DND-41 (cell line): Measurements from ENCODE around the gene BTN1A1.

Experiments
- ATAC-seq: fragments of 200-7000 bp; cut with Tn5 transposase; 3 replicates; pipeline ENCODE4 v1.9.1; 2021; ENCODE audit warnings: low read depth; ENCODE audit not compliant: insufficient read depth
- DNase-seq: peaks from one replicate; pipeline ENCODE4 v3.0.0-alpha.2; 2020
- H2AFZ ChIP-seq: 2 replicates; pipeline ENCODE4 v1.6.0; 2012; ENCODE audit warnings: low read depth, low read length
- H3K27ac ChIP-seq: 2 replicates; pipeline ENCODE4 v1.5.1; 2012; ENCODE audit warnings: low read length, inconsistent platforms
- H3K27me3 ChIP-seq: fragments of 200-600 bp; sonication (generic); 2 replicates; pipeline ENCODE4 v1.6.0; 2012; ENCODE audit warnings: low read length, mild to moderate bottlenecking, inconsistent platforms; ENCODE audit not compliant: insufficient read depth, poor library complexity
- H3K36me3 ChIP-seq: 2 replicates; pipeline ENCODE4 v1.5.1; 2012; ENCODE audit warnings: low read length, inconsistent platforms; ENCODE audit not compliant: insufficient read depth
- H3K4me1 ChIP-seq: 2 replicates; pipeline ENCODE4 v1.5.1; 2012; ENCODE audit warnings: mild to moderate bottlenecking, low read length; ENCODE audit not compliant: insufficient read depth
- H3K4me2 ChIP-seq: 2 replicates; pipeline ENCODE4 v1.6.0; 2012; ENCODE audit warnings: mild to moderate bottlenecking, moderate library complexity, low read length, inconsistent platforms; ENCODE audit not compliant: insufficient read depth
- H3K4me3 ChIP-seq, 2 experiments: fragments of 200-600 bp in 1 of 2; shearing (Covaris generic) in 1 of 2; 2 replicates each; pipeline ENCODE4 v1.5.1; 2012 to 2016; ENCODE audit warnings: inconsistent platforms in 2 of 2, low read length in 2 of 2, mild to moderate bottlenecking in 2 of 2, low read depth in 1 of 2, moderate library complexity in 1 of 2
- H3K79me2 ChIP-seq: 2 replicates; pipeline ENCODE4 v1.6.0; 2012; ENCODE audit warnings: low read length, inconsistent platforms; ENCODE audit not compliant: insufficient read depth
- H3K9ac ChIP-seq: 2 replicates; pipeline ENCODE4 v1.6.0; 2012; ENCODE audit warnings: low read depth, mild to moderate bottlenecking, inconsistent platforms, low read length, moderate library complexity
- H3K9me3 ChIP-seq: 2 replicates; pipeline ENCODE4 v1.5.1; 2012; ENCODE audit warnings: low read length, moderate library complexity, mild to moderate bottlenecking, inconsistent platforms; ENCODE audit not compliant: insufficient read depth, severe bottlenecking
- H4K20me1 ChIP-seq: 2 replicates; pipeline ENCODE4 v1.6.0; 2012; ENCODE audit warnings: low read length; ENCODE audit not compliant: insufficient read depth
- EZH2 ChIP-seq: IDR thresholded peaks from 3 replicates; pipeline ENCODE4 v1.6.1; 2012; ENCODE audit warnings: borderline replicate concordance, low read depth, mild to moderate bottlenecking, moderate library complexity, low read length, inconsistent platforms; ENCODE audit not compliant: severe bottlenecking
- TF ChIP-seq, protein P1 (sequence below): IDR thresholded peaks from 2 replicates; pipeline ENCODE4 v1.5.1; 2012; ENCODE audit warnings: borderline replicate concordance, low read length, moderate library complexity, mild to moderate bottlenecking; ENCODE audit not compliant: poor library complexity, severe bottlenecking; ENCODE audit errors: extremely low read depth

The BTN1A1 gene

DNA sequence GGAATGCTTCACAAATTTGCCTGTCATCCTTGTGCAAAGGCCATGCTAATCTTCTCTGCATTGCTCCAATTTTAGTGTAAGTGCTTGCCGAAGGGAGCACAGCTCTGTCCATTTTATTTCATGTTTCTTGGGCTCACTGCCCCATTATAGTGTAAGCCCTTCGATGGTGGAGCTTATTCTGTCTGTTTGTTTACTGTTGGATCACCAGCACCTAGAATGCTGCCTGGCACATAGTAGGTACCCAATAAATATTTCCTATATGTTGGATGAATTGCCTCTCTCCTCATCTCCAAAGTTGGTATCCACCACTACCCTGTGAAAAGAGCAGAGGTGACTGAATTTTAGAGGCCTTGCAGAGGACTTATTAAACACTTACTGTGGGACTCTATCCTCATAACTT lies 19.3 kb downstream of the BTN1A1 start:
- Histone ChIP-seq H3K4me3 (no peak overlapping the region), H3K27ac (no peak overlapping the region), H3K9me3 (no peaks in the 10 kb centered on the region), H3K4me2 (no peak overlapping the region), H3K36me3 (no peaks in the 10 kb centered on the region), H2AFZ (no peak overlapping the region), H3K4me1 (peaks cover 18% of the 10 kb centered on the region), H3K27me3 (no peaks in the 10 kb centered on the region), H3K79me2 (no peaks in the 10 kb centered on the region), H4K20me1 (no peaks in the 10 kb centered on the region), H3K9ac (no peak overlapping the region)
- no peak for TF ChIP-seq EZH2
- TF ChIP-seq, protein P1, sequence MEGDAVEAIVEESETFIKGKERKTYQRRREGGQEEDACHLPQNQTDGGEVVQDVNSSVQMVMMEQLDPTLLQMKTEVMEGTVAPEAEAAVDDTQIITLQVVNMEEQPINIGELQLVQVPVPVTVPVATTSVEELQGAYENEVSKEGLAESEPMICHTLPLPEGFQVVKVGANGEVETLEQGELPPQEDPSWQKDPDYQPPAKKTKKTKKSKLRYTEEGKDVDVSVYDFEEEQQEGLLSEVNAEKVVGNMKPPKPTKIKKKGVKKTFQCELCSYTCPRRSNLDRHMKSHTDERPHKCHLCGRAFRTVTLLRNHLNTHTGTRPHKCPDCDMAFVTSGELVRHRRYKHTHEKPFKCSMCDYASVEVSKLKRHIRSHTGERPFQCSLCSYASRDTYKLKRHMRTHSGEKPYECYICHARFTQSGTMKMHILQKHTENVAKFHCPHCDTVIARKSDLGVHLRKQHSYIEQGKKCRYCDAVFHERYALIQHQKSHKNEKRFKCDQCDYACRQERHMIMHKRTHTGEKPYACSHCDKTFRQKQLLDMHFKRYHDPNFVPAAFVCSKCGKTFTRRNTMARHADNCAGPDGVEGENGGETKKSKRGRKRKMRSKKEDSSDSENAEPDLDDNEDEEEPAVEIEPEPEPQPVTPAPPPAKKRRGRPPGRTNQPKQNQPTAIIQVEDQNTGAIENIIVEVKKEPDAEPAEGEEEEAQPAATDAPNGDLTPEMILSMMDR = no peak
- no peak for DNase-seq
- ATAC-seq = no peak

GRCh38 chr6:26520237-26520849 lies 20.2 kb downstream of the BTN1A1 start:
- Histone ChIP-seq H4K20me1 (no peaks in the 10 kb centered on the region), H3K4me3 (peak overlapping the region in 1 of 2 experiments; percentile 61; a peak in 3 of 4 replicates), H3K4me2 (peak overlapping the region; percentile 83), H3K79me2 (no peaks in the 10 kb centered on the region), H3K4me1 (peaks cover 18% of the 10 kb centered on the region), H2AFZ (peak overlapping the region; percentile 96), H3K27ac (peak overlapping the region; percentile 100), H3K9me3 (no peaks in the 10 kb centered on the region), H3K36me3 (no peaks in the 10 kb centered on the region), H3K27me3 (no peaks in the 10 kb centered on the region), H3K9ac (peak overlapping the region; percentile 73)
- DNase-seq (no peak), ATAC-seq (peak; percentile 60)
- TF ChIP-seq, protein P1 = no peak
- no peak for TF ChIP-seq EZH2

DNA sequence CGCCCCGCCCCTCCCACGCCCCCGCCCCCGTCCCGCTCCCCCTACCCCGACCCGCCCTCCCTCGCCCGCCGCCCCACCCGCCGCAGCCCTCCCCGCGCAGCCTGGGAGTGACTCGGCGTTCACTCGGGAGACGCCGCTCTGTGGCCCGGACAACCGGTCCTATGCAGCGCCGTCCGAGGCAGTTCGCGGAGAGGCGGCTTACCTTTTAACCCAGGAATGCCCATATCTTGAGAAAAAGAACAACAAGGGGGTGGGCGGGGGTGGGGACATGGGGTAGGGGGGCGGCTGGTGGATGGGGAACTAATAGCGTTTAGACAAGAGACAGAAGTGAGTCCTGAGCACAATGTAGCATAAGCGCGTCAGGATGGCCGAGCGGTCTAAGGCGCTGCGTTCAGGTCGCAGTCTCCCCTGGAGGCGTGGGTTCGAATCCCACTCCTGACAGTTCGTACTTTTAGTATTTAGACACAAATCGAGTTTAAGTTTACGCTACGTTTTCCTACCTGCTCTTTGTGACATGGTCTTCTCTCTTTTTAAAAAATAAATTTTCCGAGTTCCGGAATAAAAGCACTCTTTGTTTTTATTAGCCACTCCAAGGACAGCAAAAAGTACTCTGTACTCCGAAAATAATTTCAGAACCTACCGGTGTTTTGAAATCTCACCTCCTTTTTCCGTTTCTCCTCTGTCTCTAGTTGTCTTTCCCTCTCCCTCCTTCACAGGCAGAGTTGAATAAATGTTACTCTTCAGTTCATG lies 20.9 kb downstream of the BTN1A1 start:
- peak overlapping the region; percentile 44 for H3K9ac ChIP-seq
- H3K4me3 ChIP-seq = peak overlapping the region; percentile 13 to 54; a peak in 3 of 4 replicates
- H3K4me1 ChIP-seq = peaks cover 18% of the 10 kb centered on the region
- no peaks in the 10 kb centered on the region for H3K36me3 ChIP-seq
- no peaks in the 10 kb centered on the region for H4K20me1 ChIP-seq
- H3K4me2 ChIP-seq = peak overlapping the region; percentile 66
- H3K27me3 ChIP-seq = no peaks in the 10 kb centered on the region
- H3K9me3 ChIP-seq = no peaks in the 10 kb centered on the region
- ATAC-seq (peak; percentile 86), DNase-seq (peak; percentile 85)
- H3K27ac ChIP-seq = peak overlapping the region; percentile 65
- no peaks in the 10 kb centered on the region for H3K79me2 ChIP-seq
- TF ChIP-seq, protein P1 = no peak
- peak overlapping the region; percentile 71; the same call in 1 of the 2 replicates for H2AFZ ChIP-seq
